Mesangial cell (primary cell): ENCODE results near the gene DPH6. TPM values are rescaled to one million over a fixed set of nuclear protein-coding genes. Genes with fewer than 3 reads are reported as not detected.

Source experiments
- total RNA-seq: library from RNA; depleted of rRNA; stranded (reverse); fragments of >200 nt; gene quantifications from 2 replicates; pipeline ENCODE4 v1.2.3, GENCODE V29; 2015

Gene DPH6
- total RNA-seq: 3.5 and 5.1 TPM in 2 replicates

DNA sequence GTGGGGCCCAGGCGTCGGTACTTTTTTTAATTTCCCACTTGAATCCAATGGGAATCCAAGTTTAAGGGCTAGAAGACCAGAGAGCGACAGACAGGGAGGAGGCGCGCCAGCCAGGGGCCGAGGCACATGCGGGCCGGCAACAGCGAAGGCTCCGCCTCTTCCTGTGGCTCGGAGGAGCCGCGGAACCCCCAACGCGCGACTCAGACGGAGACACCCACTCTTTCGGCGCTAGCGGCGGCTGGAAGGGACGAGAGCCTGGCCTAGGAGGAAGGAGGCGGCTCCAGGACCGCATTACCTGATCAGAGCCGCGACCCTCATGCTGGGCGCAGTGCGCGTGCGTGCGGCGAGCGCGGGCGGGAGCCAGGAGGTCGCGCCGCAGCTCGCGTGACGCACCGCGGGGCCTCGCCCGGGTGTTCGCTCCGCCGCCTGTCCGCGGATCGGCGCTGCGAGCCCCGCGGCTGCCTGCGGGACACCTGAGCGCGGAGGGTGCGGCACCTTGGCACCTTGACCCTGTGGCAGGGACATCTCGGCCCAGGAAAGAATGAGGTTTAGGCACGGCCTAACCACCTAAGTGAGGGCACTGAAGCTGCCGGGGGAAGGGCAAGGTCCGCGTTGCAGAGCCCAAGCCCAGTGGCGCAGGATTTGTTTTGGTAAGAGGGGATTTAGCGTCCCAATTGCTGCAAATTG is at the start of gene DPH6:
Gene DPH6, minus strand, starts transcription at position 342 of the 687 bp plus-strand sequence. Its CDS starts 24 bp downstream, at position 318.

